ENCODE data around the gene SCYGR5.

DNA sequence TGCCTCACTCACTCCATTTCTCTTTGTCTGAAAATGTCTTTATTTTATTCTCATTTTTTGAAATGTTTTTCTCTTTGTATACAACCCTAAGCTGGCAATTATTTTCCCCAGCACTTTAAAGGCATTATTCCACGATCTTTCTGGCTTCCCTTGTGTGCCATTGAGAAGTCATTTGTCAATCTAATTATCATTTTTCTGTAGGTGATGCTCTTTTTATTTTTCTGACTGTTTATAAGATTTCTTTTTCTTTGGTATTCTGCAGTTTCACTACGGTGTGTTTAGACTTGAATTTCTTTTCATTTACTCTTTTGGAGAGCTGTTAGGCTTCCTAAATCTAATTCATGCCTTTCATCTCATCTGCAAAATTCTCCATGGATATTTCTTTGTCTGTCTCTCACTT lies 41.2 kb upstream of the SCYGR5 start:
- TF ChIP-seq, protein P1, sequence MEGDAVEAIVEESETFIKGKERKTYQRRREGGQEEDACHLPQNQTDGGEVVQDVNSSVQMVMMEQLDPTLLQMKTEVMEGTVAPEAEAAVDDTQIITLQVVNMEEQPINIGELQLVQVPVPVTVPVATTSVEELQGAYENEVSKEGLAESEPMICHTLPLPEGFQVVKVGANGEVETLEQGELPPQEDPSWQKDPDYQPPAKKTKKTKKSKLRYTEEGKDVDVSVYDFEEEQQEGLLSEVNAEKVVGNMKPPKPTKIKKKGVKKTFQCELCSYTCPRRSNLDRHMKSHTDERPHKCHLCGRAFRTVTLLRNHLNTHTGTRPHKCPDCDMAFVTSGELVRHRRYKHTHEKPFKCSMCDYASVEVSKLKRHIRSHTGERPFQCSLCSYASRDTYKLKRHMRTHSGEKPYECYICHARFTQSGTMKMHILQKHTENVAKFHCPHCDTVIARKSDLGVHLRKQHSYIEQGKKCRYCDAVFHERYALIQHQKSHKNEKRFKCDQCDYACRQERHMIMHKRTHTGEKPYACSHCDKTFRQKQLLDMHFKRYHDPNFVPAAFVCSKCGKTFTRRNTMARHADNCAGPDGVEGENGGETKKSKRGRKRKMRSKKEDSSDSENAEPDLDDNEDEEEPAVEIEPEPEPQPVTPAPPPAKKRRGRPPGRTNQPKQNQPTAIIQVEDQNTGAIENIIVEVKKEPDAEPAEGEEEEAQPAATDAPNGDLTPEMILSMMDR (IDR thresholded peaks at IDR 0.05): no peak
- no peak for TF ChIP-seq POLR2A (IDR thresholded peaks at IDR 0.05)
